SK-N-SH (cell line): ENCODE measurements around the gene PROCR. TPM values are rescaled to one million over a fixed set of nuclear protein-coding genes. Genes with fewer than 3 reads are reported as not detected.
"Not testable (repeated sequence)": the region's sequence is repeated elsewhere in the genome, so short reads cannot be mapped to it uniquely, and the experiment has no call there.

ENCODE experiments used
- CTCF ChIA-PET: fragments of 300-600, 350-600 bp; formaldehyde crosslinking; extraction: SDS; loops from one replicate; lab custom pipeline; 2021; lab: Yijun Ruan, JAX
- POLR2A ChIA-PET: fragments of 350-600 bp; sonication (Branson Sonifier 250); formaldehyde crosslinking; extraction: SDS; loops from one replicate; lab custom pipeline; 2020; ENCODE audit warnings: antibody characterized with exemption, inconsistent platforms; lab: Yijun Ruan, JAX
- DNase-seq: peaks from one replicate; pipeline ENCODE4 v3.0.0; 2012
- H2AFZ ChIP-seq: fragments of 200-600 bp; sonication (generic); 2 replicates; pipeline ENCODE4 v1.8.1; 2016; ENCODE audit warnings: antibody characterized with exemption, mild to moderate bottlenecking, low read depth
- H3F3A ChIP-seq: fragments of 200-600 bp; sonication (generic); replicated peaks from 2 replicates; pipeline ENCODE3; 2016; ENCODE audit warnings: antibody characterized with exemption, mild to moderate bottlenecking; ENCODE audit not compliant: insufficient read depth
- H3K27ac ChIP-seq, 2 experiments: fragments of 200-500 bp in 1 of 2; fragments of 200-600 bp in 1 of 2; sonication (Bioruptor generic) in 1 of 2; sonication (generic), shearing (Covaris generic) in 1 of 2; 2 replicates each; pipeline versions ENCODE4 v1.5.1 to v1.6.1; 2014 to 2016; ENCODE audit warnings: low read depth in 2 of 2, inconsistent platforms in 1 of 2, low read length in 1 of 2, mild to moderate bottlenecking in 1 of 2, mixed read lengths in 1 of 2
- H3K27me3 ChIP-seq: fragments of 200-600 bp; sonication (generic), shearing (Covaris generic); 2 replicates; pipeline ENCODE4 v1.6.1; 2016; ENCODE audit warnings: mixed run types; ENCODE audit not compliant: insufficient read depth
- H3K36me3 ChIP-seq, 2 experiments: fragments of 200-500 bp in 1 of 2; fragments of 200-600 bp in 1 of 2; sonication (Bioruptor generic) in 1 of 2; sonication (generic) in 1 of 2; replicated peaks in 1 of 2; 2 replicates each; pipeline versions ENCODE3 to v1.5.1; 2014 to 2016; ENCODE audit warnings: low read length in 1 of 2, mild to moderate bottlenecking in 1 of 2; ENCODE audit not compliant: insufficient read depth in 2 of 2, control insufficient read depth in 1 of 2
- H3K4me1 ChIP-seq, 2 experiments: fragments of 200-500 bp in 1 of 2; fragments of 200-600 bp in 1 of 2; sonication (Bioruptor generic) in 1 of 2; sonication (generic), shearing (Covaris generic) in 1 of 2; 2 replicates each; pipeline versions ENCODE4 v1.5.1 to v1.6.1; 2014 to 2016; ENCODE audit warnings: low read depth in 1 of 2, low read length in 1 of 2, mixed run types in 1 of 2; ENCODE audit not compliant: insufficient read depth in 2 of 2, control insufficient read depth in 1 of 2
- H3K4me2 ChIP-seq: fragments of 200-600 bp; sonication (generic), shearing (Covaris generic); 2 replicates; pipeline ENCODE4 v1.6.1; 2017; ENCODE audit warnings: mixed run types
- H3K4me3 ChIP-seq, 2 experiments: fragments of 200-500 bp in 1 of 2; fragments of 200-600 bp in 1 of 2; sonication (Bioruptor generic) in 1 of 2; sonication (generic), shearing (Covaris generic) in 1 of 2; 2 replicates each; pipeline versions ENCODE4 v1.5.1 to v1.8.1; 2014 to 2016; ENCODE audit warnings: low read depth in 2 of 2, inconsistent platforms in 1 of 2, low read length in 1 of 2, mild to moderate bottlenecking in 1 of 2, mixed read lengths in 1 of 2, moderate library complexity in 1 of 2
- H3K79me2 ChIP-seq: fragments of 200-600 bp; sonication (generic); 2 replicates; pipeline ENCODE4 v1.8.1; 2017; ENCODE audit warnings: mild to moderate bottlenecking; ENCODE audit not compliant: insufficient read depth
- H3K9ac ChIP-seq: fragments of 200-600 bp; sonication (generic); 2 replicates; pipeline ENCODE4 v1.6.1; 2017; ENCODE audit warnings: mixed run types
- H3K9me2 ChIP-seq: fragments of 200-600 bp; sonication (generic); 2 replicates; pipeline ENCODE4 v1.6.1; 2017; ENCODE audit warnings: mixed run types
- H3K9me3 ChIP-seq: fragments of 200-600 bp; sonication (generic); 2 replicates; pipeline ENCODE4 v1.6.1; 2017; ENCODE audit warnings: mixed run types, mild to moderate bottlenecking, moderate library complexity
- H4K20me1 ChIP-seq: fragments of 200-600 bp; sonication (generic); 2 replicates; pipeline ENCODE4 v1.6.1; 2017; ENCODE audit warnings: mild to moderate bottlenecking, mixed run types; ENCODE audit not compliant: insufficient read depth
- CHD2 ChIP-seq: fragments of 150-350 bp; IDR thresholded peaks from 2 replicates; pipeline ENCODE4 v1.6.1; 2018; ENCODE audit warnings: low read length; ENCODE audit not compliant: partially characterized antibody
- CTCF ChIP-seq: fragments of 200-600 bp; sonication (generic); IDR thresholded peaks from 2 replicates; pipeline ENCODE4 v1.6.1; 2017; ENCODE audit warnings: antibody characterized with exemption, mild to moderate bottlenecking, moderate library complexity
- EP300 ChIP-seq, 2 experiments: IDR thresholded peaks; 2 replicates each; pipeline versions ENCODE4 v1.4.0 to v1.6.1; 2012; ENCODE audit warnings: borderline replicate concordance in 1 of 2, low read depth in 1 of 2, low read length in 1 of 2
- FOXJ3 ChIP-seq: sonication (generic); formaldehyde crosslinking; IDR thresholded peaks from 2 replicates; pipeline ENCODE4 v1.5.1; 2020; ENCODE audit warnings: mild to moderate bottlenecking, missing genetic modification reagents
- JUND ChIP-seq: IDR thresholded peaks from 2 replicates; pipeline ENCODE4 v1.4.0; 2012
- NFIC ChIP-seq: IDR thresholded peaks from 2 replicates; pipeline ENCODE4 v1.4.0; 2012; ENCODE audit warnings: borderline replicate concordance
- PBX3 ChIP-seq: IDR thresholded peaks from 2 replicates; pipeline ENCODE4; 2012
- POLR2AphosphoS5 ChIP-seq: IDR thresholded peaks from 2 replicates; pipeline ENCODE4 v1.6.1; 2012; ENCODE audit warnings: low read depth, low read length
- RAD21 ChIP-seq: IDR thresholded peaks from 2 replicates; pipeline ENCODE4 v1.6.1; 2012; ENCODE audit warnings: mild to moderate bottlenecking, low read length
- RCOR1 ChIP-seq: fragments of 150-350 bp; IDR thresholded peaks from 2 replicates; pipeline ENCODE4 v1.6.1; 2017; ENCODE audit warnings: antibody characterized with exemption, low read length
- REST ChIP-seq: IDR thresholded peaks from 2 replicates; pipeline ENCODE4 v1.6.1; 2012; ENCODE audit warnings: mild to moderate bottlenecking, low read depth, low read length, moderate library complexity
- TAF1 ChIP-seq: IDR thresholded peaks from 2 replicates; pipeline ENCODE4 v1.6.1; 2012; ENCODE audit warnings: low read depth, mild to moderate bottlenecking, low read length, moderate library complexity, borderline replicate concordance
- TCF12 ChIP-seq: IDR thresholded peaks from 2 replicates; pipeline ENCODE4 v1.4.0; 2012
- TEAD4 ChIP-seq: IDR thresholded peaks from 2 replicates; pipeline ENCODE4 v1.4.0; 2012; ENCODE audit warnings: mild to moderate bottlenecking, borderline replicate concordance; ENCODE audit not compliant: insufficient read depth
- USF1 ChIP-seq: IDR thresholded peaks from 2 replicates; pipeline ENCODE4 v1.4.0; 2012; ENCODE audit warnings: low read depth, borderline replicate concordance
- USF2 ChIP-seq: fragments of 150-350 bp; IDR thresholded peaks from 2 replicates; pipeline ENCODE4 v1.6.1; 2017; ENCODE audit warnings: antibody characterized with exemption, low read length, low read depth, borderline replicate concordance
- YY1 ChIP-seq: IDR thresholded peaks from 2 replicates; pipeline ENCODE4 v1.4.0; 2012; ENCODE audit warnings: low read depth, mild to moderate bottlenecking
- ZBTB33 ChIP-seq: IDR thresholded peaks from 2 replicates; pipeline ENCODE4 v1.4.0; 2012; ENCODE audit warnings: low read depth, borderline replicate concordance
- WGBS: methylation state at CpG from one replicate; pipeline ENCODE4 v1.1.6; 2017; ENCODE audit warnings: low lambda C conversion rate; 5-methylcytosine and 5-hydroxymethylcytosine counted together
- polyA plus RNA-seq, 3 experiments: library from polyadenylated mRNA; depleted of rRNA; stranded (reverse); fragments of >200 nt; gene quantifications; 2 replicates each; pipeline ENCODE4 v1.2.3, GENCODE V29; 2012

The PROCR gene
- polyA plus RNA-seq, 1 of the 3 experiments (the other 2 are of a cell fraction), result 23.5 TPM

- CTCF ChIA-PET, result interaction anchor here (0.7 to 1.2 kb wide), 2 partner anchors 9 to 12 kb away, joined by 3 to 5 read pairs; no protein-coding TSS in a partner anchor
- no peaks in the 10 kb centered on the region for H3K4me1 ChIP-seq
- H3F3A ChIP-seq, result no peaks in the 10 kb centered on the region
- no peaks in the 10 kb centered on the region for H3K79me2 ChIP-seq
- H4K20me1 ChIP-seq, result no peaks in the 10 kb centered on the region
- H3K9me3 ChIP-seq, result no peaks in the 10 kb centered on the region
- no peak for TF ChIP-seq ZBTB33
- no peak for TF ChIP-seq RAD21
- no peak for TF ChIP-seq PBX3
- TF ChIP-seq REST, result no peak
- TF ChIP-seq CHD2, result no peak
- no peak for TF ChIP-seq CTCF
- TF ChIP-seq TCF12, result no peak
- no peak for TF ChIP-seq FOXJ3 (CRISPR knock-in tag)
- no peak for TF ChIP-seq USF1
- TF ChIP-seq YY1, result no peak
- no peak for TF ChIP-seq RCOR1
- TF ChIP-seq TEAD4, result no peak
- TF ChIP-seq USF2, result no peak
- no peak for TF ChIP-seq POLR2AphosphoS5
- TF ChIP-seq EP300 (IDR thresholded peaks at IDR 0.05; ENCODE audit: borderline replicate concordance in 1 of 2, low read depth in 1 of 2, low read length in 1 of 2), result no peak
- TF ChIP-seq NFIC, result no peak
- no peak for TF ChIP-seq TAF1
- TF ChIP-seq JUND, result no peak
- TF ChIP-seq, all 33 proteins: peak for 0
- no peak overlapping the region for H3K4me3 ChIP-seq
- no peaks in the 10 kb centered on the region for H3K27me3 ChIP-seq
- H3K9me2 ChIP-seq, result no peaks in the 10 kb centered on the region
- H3K4me2 ChIP-seq, result no peak overlapping the region
- no peak overlapping the region for H3K27ac ChIP-seq
- DNase-seq, result no peak
- WGBS, result 82% methylated on average over 6 of the region's 6 CpGs
- no peaks in the 10 kb centered on the region for H3K36me3 ChIP-seq
- no peak overlapping the region for H3K9ac ChIP-seq
- no peak overlapping the region for H2AFZ ChIP-seq
- POLR2A ChIA-PET, result no interaction called here
Observed at GRCh38 chr20:35156978-35157377, 14.9 kb upstream of the PROCR start.

- H3K4me1 ChIP-seq, H3K9me3 ChIP-seq, H3K27me3 ChIP-seq, DNase-seq, H3K79me2 ChIP-seq, H3K27ac ChIP-seq, H3K4me2 ChIP-seq, H3K36me3 ChIP-seq, H3K9ac ChIP-seq, POLR2A ChIA-PET, H3F3A ChIP-seq, CTCF ChIA-PET, H4K20me1 ChIP-seq, H2AFZ ChIP-seq, H3K4me3 ChIP-seq, H3K9me2 ChIP-seq: not testable (repeated sequence)
- WGBS, result 83% methylated on average over 5 of the region's 5 CpGs
Observed at GRCh38 chr20:35160341-35160740, 11.5 kb upstream of the PROCR start.
